Suprapubic skin (tissue), 4 donors: ENCODE data around the gene C16orf96. TPM values are rescaled to one million over a fixed set of nuclear protein-coding genes. Genes with fewer than 3 reads are reported as not detected.

Experiments used
- DNase-seq, 2 donors: peaks; one replicate each; pipeline ENCODE4 v3.0.0-alpha.2; 2019; ENCODE audit warnings: low spot score in 2 of 2
- H3K27ac ChIP-seq: fragments of 200-600 bp; sonication (generic); one replicate; pipeline ENCODE4 v1.5.1; 2019
- H3K27me3 ChIP-seq: fragments of 200-600 bp; sonication (generic); one replicate; pipeline ENCODE4 v1.5.1; 2019
- H3K36me3 ChIP-seq: fragments of 200-600 bp; sonication (generic); one replicate; pipeline ENCODE4 v1.5.1; 2019
- H3K4me1 ChIP-seq: fragments of 200-600 bp; sonication (generic); one replicate; pipeline ENCODE4 v1.5.1; 2019
- H3K4me3 ChIP-seq: fragments of 200-600 bp; sonication (generic); one replicate; pipeline ENCODE4 v1.5.1; 2019; ENCODE audit warnings: mild to moderate bottlenecking
- H3K9me3 ChIP-seq: fragments of 200-600 bp; sonication (generic); one replicate; pipeline ENCODE4 v1.5.1; 2019
- EP300 ChIP-seq: sonication (generic); formaldehyde crosslinking; IDR thresholded peaks from one replicate; pipeline ENCODE4 v1.6.1; 2017; ENCODE audit warnings: antibody characterized with exemption
- POLR2A ChIP-seq, 2 donors: fragments of 450-650 bp; IDR thresholded peaks; one replicate each; pipeline ENCODE4 v1.6.1; 2017; ENCODE audit warnings: antibody characterized with exemption in 2 of 2, mild to moderate bottlenecking in 2 of 2, moderate library complexity in 2 of 2
- POLR2AphosphoS5 ChIP-seq, 3 donors: sonication (generic); formaldehyde crosslinking; IDR thresholded peaks; one replicate each; pipeline ENCODE4 v1.6.1; 2017; ENCODE audit warnings: antibody characterized with exemption in 3 of 3
- WGBS: methylation state at CpG from one replicate; pipeline ENCODE4 v1.1.5; 2018; 5-methylcytosine and 5-hydroxymethylcytosine counted together
- total RNA-seq, 4 donors: library from RNA; depleted of rRNA; stranded (reverse); fragments of >200 nt; gene quantifications; one replicate each; pipeline ENCODE4 v1.1.0, GENCODE V29; 2016
- TF ChIP-seq, protein P1 (sequence below), 2 donors: fragments of 200-600 bp in 1 of 2; fragments of 450-650 bp in 1 of 2; sonication (generic) in 1 of 2; IDR thresholded peaks; one replicate each; pipeline ENCODE4 v1.5.1; 2016 to 2019; ENCODE audit warnings: antibody characterized with exemption in 2 of 2, mild to moderate bottlenecking in 1 of 2, moderate library complexity in 1 of 2

Gene C16orf96
- total RNA-seq, 4 donors from 2014 or later, result 0.15 to 1.2 (median 0.33) TPM

DNA sequence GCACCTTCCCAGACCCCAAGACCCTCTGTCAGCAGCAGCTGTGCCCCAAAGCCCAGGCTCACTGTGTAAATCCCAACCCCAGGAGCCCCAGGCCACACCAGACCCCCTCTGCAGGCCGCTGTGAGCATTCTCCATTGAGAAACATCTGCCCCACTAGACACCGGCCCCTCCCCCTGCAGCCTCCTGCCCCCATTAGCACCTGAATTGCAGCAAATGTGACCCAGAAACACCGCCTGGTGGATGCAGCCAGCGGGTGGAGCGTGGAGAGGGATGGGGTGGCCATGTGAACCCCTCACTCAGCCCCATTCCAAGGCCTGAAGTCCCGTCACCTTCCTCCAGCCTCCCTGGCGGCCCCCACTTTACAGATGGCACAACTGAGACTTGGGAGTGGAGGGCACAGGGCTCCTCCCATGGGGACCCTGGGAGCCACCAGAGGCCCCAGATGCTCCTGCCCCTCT is 56.4 kb downstream of the C16orf96 start:
- TF ChIP-seq POLR2A (IDR thresholded peaks at IDR 0.05) (no peak), POLR2AphosphoS5 (IDR thresholded peaks at IDR 0.05) (no peak), EP300 (no peak)
- TF ChIP-seq, protein P1, sequence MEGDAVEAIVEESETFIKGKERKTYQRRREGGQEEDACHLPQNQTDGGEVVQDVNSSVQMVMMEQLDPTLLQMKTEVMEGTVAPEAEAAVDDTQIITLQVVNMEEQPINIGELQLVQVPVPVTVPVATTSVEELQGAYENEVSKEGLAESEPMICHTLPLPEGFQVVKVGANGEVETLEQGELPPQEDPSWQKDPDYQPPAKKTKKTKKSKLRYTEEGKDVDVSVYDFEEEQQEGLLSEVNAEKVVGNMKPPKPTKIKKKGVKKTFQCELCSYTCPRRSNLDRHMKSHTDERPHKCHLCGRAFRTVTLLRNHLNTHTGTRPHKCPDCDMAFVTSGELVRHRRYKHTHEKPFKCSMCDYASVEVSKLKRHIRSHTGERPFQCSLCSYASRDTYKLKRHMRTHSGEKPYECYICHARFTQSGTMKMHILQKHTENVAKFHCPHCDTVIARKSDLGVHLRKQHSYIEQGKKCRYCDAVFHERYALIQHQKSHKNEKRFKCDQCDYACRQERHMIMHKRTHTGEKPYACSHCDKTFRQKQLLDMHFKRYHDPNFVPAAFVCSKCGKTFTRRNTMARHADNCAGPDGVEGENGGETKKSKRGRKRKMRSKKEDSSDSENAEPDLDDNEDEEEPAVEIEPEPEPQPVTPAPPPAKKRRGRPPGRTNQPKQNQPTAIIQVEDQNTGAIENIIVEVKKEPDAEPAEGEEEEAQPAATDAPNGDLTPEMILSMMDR (IDR thresholded peaks at IDR 0.05), result no peak
- Histone ChIP-seq H3K36me3 (peaks cover 28% of the 10 kb centered on the region), H3K4me3 (peak overlapping the region; percentile 99), H3K4me1 (peaks cover 48% of the 10 kb centered on the region), H3K27me3 (no peaks in the 10 kb centered on the region), H3K9me3 (no peaks in the 10 kb centered on the region), H3K27ac (no peak overlapping the region)
- no peak for DNase-seq
- WGBS, result 98% methylated on average over 7 of the region's 7 CpGs

DNA sequence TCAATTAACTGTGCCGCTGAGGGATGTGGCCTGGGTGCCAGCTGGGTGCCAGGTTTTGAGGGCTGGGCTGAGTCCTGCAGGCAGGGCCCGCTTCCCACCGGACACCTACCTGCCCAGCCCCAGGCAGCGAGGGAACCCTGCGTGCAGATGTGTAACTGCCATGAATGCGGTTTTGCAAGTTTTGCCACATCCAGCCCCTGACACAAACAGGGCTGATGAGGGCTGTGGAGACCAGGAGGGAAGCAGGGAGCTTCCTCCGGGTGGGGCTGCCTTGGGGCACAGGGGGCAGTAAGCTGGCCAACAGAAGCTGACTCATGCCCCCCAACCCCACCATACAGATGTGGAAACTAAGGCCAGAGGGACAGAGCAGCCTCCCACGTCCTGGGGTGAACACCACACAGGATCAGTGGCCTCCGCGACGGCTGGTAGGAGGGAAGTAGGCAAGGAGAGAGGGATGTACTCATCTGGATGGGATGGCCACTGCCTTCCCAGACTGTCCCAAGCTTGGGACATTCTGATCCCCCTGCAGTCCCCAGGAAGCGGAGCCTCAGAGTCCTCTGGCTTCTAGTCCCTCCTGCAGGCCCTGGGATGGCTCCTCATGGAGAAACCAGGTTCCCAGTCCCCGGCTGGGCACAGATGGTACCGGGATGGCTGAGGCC is 57.0 kb downstream of the C16orf96 start:
- no peak for DNase-seq
- peaks cover 22% of the 10 kb centered on the region for H3K36me3 ChIP-seq
- WGBS, result 22% methylated on average over 5 of the region's 14 CpGs
- H3K9me3 ChIP-seq, result no peaks in the 10 kb centered on the region
- H3K4me3 ChIP-seq, result peak overlapping the region; percentile 99
- no peak for TF ChIP-seq POLR2A (IDR thresholded peaks at IDR 0.05)
- no peak for TF ChIP-seq POLR2AphosphoS5 (IDR thresholded peaks at IDR 0.05)
- TF ChIP-seq, protein P1 (IDR thresholded peaks at IDR 0.05), result no peak
- TF ChIP-seq EP300, result no peak
- H3K27me3 ChIP-seq, result no peaks in the 10 kb centered on the region
- no peak overlapping the region for H3K27ac ChIP-seq
- H3K4me1 ChIP-seq, result peaks cover 54% of the 10 kb centered on the region

DNA sequence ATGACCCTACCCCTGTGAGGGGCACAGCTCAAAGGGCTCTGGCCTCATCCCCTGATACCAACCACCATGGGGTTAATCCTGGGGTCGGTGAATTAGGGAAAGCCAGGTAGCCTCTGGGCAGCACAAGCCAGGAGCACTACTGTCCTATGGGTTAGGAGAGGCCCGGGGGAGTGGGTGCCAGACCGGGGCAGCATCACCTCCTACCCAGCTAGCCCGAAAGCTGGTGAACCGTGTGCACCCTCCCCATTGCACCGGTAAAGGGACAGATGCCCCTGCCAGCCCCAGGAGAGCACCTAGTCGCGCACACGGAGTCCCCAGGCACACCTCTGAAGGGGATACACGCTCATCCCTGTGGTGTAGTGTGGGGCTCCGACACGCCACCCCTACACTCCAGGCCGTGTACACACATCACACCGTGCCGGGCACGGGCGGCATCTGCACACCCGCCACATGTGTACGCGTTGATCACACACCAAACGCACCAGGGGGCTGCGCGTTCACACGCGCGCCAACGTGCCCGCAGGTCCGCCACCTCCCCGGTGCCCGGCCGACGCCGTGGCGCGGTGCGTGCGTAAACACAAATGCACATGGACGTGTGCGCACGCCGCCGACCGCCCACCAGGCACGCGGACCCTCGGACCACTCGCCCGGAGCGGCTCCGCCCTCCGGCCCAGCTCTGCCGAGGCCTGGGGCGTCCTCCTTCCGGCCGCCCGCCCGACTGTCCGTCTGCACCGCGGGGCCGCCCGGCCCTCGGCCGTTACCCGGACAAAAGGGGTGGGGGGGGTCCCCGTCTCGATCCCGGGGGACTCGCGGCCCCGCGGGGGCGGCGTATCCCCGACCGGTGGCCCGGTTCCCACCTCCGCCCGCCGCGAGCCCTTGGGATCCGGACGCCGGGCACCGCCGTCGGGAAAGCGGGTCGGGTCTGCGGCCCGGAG is 57.8 kb downstream of the C16orf96 start:
- Histone ChIP-seq H3K27ac (peak overlapping the region; percentile 80), H3K9me3 (no peaks in the 10 kb centered on the region), H3K4me1 (peaks cover 62% of the 10 kb centered on the region), H3K4me3 (peak overlapping the region; percentile 99), H3K27me3 (no peaks in the 10 kb centered on the region), H3K36me3 (peaks cover 14% of the 10 kb centered on the region)
- WGBS, result no CpG with 5 or more reads among the region's 92 CpGs
- TF ChIP-seq POLR2AphosphoS5 (IDR thresholded peaks at IDR 0.05), result peak in 1 of 3 donors; percentile 23
- TF ChIP-seq, protein P1 (IDR thresholded peaks at IDR 0.05), result no peak
- TF ChIP-seq POLR2A (IDR thresholded peaks at IDR 0.05), result no peak
- TF ChIP-seq EP300, result no peak
- DNase-seq, result no peak

DNA sequence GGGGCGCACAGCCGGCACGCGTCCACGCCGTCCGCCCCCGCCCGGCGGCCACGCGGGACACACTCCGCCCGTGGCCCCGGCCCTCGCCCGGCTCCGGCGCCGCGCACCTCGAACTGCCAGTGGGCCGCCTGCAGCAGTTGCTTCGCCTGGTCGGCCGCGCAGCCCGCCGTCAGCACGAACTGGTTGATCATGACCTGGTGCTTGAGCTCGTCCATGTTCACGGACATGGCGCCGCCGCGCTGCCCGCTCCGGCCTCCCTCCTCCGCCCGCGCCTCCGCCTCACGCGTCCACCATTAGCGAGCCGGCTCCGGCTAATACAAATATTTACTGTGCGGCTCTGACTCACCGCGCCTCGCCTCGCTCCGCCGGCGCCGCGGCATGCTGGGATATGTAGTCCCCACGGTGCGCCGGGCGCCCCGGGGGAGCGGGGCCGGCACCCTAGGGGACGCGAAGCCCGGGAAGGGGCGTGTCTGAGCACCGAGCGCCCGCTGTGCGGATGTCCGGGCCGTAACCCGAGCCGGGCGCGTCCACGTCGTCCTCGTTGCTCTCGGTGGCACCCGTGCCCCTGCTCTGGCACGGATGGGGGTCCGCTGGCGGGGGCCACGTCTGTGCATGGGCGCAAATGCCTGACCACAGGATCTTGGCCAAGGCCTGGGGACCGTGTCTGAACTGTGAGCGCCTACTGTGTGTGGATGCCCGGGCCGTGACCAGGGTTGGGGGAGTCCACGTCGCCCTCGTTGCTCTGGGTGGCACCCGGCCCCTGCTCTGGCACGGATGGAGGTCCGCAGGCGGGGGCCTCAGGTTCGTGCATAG is 58.6 kb downstream of the C16orf96 start, which contains the start of gene UBALD1:
Gene UBALD1, minus strand, starts transcription at position 318 of the 813 bp plus-strand sequence. Its CDS starts 91 bp downstream, at position 227.
- DNase-seq, result peak; percentile 91 to 94
- Histone ChIP-seq H3K27ac (peak within 1 kb of the TSS; percentile 80), H3K4me1 (peaks cover 65% of the 10 kb centered on the region), H3K4me3 (peak within 1 kb of the TSS; percentile 99), H3K27me3 (no peaks in the 10 kb centered on the region), H3K36me3 (peaks cover 5% of the 10 kb centered on the region), H3K9me3 (no peaks in the 10 kb centered on the region)
- WGBS, result 52% methylated on average over 8 of the region's 100 CpGs
- no peak for TF ChIP-seq EP300
- peak; percentile 47 to 84 (median 77) for TF ChIP-seq POLR2AphosphoS5 (IDR thresholded peaks at IDR 0.05)
- TF ChIP-seq, protein P1 (IDR thresholded peaks at IDR 0.05), result no peak
- no peak for TF ChIP-seq POLR2A (IDR thresholded peaks at IDR 0.05)
